HG03457 (cell line): Measurements from ENCODE around the gene STIM2.
"Not testable (repeated sequence)": the region's sequence is repeated elsewhere in the genome, so short reads cannot be mapped to it uniquely, and the experiment has no call there.

Source experiments
- ATAC-seq: cut with Tn5 transposase; IDR thresholded peaks from one replicate; pipeline ENCODE4 v1.9.1; 2021; ENCODE audit warnings: moderate number of reproducible peaks; ENCODE audit not compliant: unreplicated experiment

STIM2 gene

GRCh38 chr4:27022963-27023362 is 162.3 kb downstream of the STIM2 start:
- no peak for ATAC-seq

DNA sequence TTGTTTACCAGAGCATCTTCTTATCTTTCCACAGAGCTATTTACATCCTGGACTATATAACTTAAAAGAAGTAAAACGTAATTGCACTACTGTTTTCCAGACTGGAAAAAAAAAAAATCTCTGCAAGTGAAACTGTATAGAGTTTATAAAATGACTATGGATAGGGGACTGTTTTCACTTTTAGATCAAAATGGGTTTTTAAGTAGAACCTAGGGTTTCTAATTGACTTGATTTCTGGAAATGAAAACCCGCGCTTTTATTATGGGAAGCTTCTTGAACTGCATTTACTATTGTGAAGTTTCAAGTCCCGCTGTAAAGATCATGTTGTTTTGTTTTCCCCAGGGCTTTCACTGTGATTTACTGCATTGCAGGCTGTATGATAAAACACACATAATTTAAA is 162.7 kb downstream of the STIM2 start:
- ATAC-seq: no peak

DNA sequence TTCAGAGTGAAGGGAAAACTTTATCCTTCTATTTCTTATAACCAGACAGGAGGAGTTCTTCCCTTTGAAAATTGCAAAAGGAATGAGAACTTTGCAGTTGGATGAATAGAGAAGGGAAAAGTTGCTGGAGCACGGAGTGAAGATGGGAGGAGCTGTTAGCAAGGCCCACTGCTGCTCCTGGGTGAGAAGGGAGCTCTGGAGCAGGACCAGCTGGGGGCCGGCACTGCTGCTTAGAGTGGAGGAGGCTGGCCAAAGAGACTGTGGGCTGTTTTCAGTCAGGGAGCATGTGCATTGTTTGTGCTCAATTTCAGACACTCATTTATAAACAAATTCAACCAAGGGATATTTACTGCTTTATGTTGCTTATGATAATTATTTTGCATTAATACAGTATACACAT is 164.2 kb downstream of the STIM2 start:
- no peak for ATAC-seq

DNA sequence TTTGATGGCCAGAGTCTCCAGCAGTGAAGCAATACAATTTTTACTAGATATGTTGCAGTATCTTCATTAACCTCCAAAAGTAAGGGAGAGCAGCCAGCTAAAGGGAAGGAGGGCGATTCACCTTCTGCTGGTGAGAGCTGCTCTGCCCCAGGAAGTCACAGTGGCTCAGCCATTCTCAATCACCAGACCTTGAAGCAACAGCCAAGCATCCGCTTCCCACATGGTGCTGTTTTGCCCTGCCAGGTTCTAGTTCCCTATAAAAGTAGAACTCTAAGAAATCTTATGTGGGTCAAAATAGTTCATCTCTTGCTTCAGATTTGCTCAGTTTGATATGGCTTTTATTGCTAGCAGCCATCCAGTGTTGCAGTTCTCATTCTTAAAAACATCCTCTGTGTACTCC is 166.8 kb downstream of the STIM2 start:
- ATAC-seq: no peak

DNA sequence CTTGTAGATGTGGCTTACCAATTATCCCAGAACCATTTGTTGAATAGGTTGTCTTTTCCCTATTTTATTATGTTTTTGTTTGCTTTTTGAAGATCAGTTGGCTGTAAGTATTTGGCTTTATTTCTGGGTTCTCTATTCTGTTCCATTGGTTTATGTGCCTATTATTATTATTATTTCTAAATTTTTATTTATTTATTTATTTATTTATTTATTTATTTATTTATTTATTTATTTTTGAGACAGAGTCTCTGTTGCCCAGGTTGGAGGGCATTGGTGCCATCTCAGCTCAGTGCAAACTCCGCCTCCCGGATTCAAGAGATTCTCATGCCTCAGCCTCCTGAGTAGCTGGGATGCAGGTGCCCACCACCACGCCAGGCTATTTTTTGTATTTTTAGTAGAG is 174.5 kb downstream of the STIM2 start:
- ATAC-seq: not testable (repeated sequence)

- ATAC-seq: no peak
Measured at GRCh38 chr4:27040356-27040755, 179.7 kb downstream of the STIM2 start.

- no peak for ATAC-seq
Measured at GRCh38 chr4:27042411-27042810, 181.8 kb downstream of the STIM2 start.

- ATAC-seq: no peak
Measured at GRCh38 chr4:27043200-27043599, 182.6 kb downstream of the STIM2 start.

DNA sequence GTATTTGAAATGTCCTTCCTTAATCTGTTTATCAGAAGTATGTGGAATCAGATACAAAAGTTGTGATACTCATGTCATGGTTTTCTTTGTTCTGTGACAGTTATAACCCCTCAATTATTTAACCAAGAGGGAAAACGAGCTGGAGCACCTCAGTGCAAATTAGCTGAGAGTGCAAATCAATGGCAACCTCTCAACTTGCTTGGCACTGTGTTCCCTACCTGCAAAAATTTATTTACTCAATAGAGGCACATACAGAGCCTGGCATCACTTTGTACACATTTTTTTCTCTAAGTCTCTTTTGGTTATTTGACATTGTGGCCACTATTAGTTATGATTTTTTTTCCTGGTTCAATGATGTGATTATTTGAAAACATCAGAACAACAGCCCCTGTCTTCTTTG is 186.2 kb downstream of the STIM2 start:
- no peak for ATAC-seq

- no peak for ATAC-seq
Measured at GRCh38 chr4:27048429-27049238, 188.0 kb downstream of the STIM2 start.

- no peak for ATAC-seq
Measured at GRCh38 chr4:27049239-27049829, 188.7 kb downstream of the STIM2 start.

GRCh38 chr4:27050731-27051130 is 190.1 kb downstream of the STIM2 start:
- ATAC-seq: no peak

DNA sequence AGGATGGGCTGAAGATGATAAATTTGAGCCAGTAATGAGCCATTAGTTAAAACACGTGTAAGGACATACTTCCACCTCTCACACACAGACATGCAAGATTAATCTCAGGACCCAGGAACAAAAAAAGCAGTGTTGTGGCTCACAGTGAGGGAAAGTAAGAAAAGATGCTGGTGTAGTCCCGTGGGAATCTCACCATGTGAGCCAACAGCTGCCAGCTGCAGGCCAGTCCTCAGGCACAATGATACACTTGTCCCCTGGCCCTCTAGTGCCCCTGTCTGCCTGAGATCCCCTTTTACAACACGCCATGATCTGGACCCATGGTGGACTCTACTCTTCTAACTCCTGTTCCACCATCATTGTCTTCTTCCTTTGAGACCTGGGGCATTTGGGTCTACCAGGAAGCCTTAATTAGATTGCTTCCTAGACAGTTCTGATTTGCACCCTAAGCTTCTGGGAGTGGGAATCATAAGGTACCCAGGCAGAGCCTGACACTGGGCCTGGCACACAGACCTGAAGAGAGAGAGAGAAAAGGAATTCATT is 194.7 kb downstream of the STIM2 start:
- no peak for ATAC-seq

GRCh38 chr4:27056281-27056680 is 195.6 kb downstream of the STIM2 start:
- ATAC-seq: no peak

GRCh38 chr4:27057053-27057452 is 196.4 kb downstream of the STIM2 start:
- no peak for ATAC-seq

- no peak for ATAC-seq
Measured at GRCh38 chr4:27057662-27058061, 197.0 kb downstream of the STIM2 start.

DNA sequence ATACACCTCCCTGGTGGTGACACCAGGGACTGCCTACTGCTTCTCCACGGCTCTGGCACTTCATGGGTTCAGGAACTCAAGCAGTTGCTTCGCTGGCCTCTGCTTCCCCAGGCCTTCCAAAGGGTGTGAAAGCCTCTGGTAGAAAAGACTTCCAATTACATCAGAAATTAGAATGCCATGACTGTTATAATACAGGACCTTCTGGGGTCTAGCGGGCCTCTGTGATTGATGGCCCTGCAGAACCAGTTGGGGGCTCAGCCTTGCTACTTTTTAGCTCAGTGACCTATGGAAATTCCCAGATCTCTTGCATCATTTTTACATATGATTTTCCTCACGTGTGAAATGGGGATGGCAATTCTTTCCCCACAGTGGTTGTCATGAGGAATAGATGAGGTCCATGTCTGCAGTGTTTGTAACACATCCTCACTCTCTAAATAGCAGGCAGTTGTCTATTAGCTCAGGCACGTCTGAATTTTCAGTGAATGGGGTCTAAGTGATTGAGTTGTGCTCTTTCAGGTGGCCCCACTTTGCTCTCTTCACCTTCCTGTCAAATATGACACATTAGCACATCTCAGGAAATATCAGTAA is 198.3 kb downstream of the STIM2 start:
- no peak for ATAC-seq

DNA sequence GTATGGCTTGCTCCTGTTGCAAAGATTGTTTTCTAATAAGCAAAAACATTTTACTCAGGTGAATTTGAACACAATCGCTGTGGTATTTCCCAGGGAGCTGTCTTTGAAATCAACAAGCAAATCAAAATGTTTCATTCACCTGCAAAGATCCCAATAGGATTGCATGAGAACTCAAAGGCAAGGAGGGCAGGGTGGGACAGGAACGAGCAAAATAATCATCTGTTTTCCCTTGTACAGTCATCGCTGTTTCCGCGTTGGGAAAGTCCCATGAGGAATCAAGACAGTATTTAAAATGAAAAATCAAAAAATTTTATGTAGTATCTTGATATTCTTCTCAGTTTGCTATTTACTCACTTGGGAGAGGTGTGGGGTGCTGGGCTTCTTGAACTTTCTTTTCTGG is 198.8 kb downstream of the STIM2 start:
- ATAC-seq: no peak

DNA sequence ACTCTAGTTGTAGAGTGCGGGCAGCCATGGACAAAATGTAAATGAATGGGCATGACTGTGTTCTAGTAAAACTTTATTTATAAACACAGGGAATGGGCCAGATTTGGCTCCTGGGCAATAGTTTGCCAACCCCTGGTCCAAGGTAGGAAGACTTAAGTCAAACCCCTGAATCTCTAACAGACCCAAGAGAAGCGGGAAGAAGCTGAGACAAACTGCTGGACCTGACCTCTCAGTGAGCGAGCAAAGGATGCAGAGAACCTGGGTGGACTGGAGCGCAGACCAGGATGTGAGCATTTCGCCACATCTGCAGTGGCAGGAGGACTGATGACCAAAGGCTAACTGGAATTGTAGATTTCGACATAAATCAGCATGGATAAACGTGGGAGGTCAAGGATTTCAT is 201.6 kb downstream of the STIM2 start:
- no peak for ATAC-seq

DNA sequence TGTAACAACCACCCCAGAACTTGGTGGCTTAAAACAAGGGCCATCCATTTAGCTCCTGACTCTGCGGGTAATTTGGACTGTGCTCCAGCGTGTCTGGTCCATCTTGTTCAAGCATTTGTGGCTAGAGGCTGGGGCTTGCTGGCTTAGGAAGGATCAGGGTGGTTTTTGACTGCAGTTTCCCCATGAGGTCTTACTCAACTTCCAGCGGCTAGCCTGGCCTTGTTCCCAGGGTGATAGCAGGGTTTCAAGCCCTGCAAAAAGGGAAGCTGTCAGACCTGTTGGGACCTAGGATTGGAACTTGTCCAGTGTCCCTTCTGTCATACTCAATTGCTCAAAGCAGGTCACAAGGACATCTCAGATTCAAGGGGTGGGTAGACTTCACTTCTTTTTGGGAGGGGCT is 205.9 kb downstream of the STIM2 start:
- ATAC-seq: no peak

GRCh38 chr4:27068151-27068867 is 207.7 kb downstream of the STIM2 start:
- ATAC-seq: no peak
